ENCODE data around the gene GCNT1. TPM values are rescaled to one million over a fixed set of nuclear protein-coding genes. Genes with fewer than 3 reads are reported as not detected.

Gene GCNT1
- total RNA-seq, 2 donors from 2014 or later: 3.1 to 3.8 TPM

- no peaks in the 10 kb centered on the region for H3K4me1 ChIP-seq (replicated peaks)
- WGBS: 81% methylated on average over 3 of the region's 3 CpGs
- intact Hi-C loops (cut with DNase I): no loop called here
- no peaks in the 10 kb centered on the region for H3K9me3 ChIP-seq
- no peak overlapping the region for H3K4me3 ChIP-seq
- no peak for DNase-seq (ENCODE audit: low spot score)
- TF ChIP-seq POLR2AphosphoS5 (IDR thresholded peaks at IDR 0.05): no peak
- H3K27me3 ChIP-seq (replicated peaks; ENCODE audit: insufficient read depth): no peaks in the 10 kb centered on the region
- H3K27ac ChIP-seq: no peak overlapping the region
- no peaks in the 10 kb centered on the region for H3K36me3 ChIP-seq
Measured at GRCh38 chr9:76525196-76525595, 66.2 kb downstream of the GCNT1 start.

- H3K4me1 ChIP-seq (replicated peaks): no peaks in the 10 kb centered on the region
- 74% methylated on average over 1 of the region's 1 CpG for WGBS
- H3K9me3 ChIP-seq: no peaks in the 10 kb centered on the region
- intact Hi-C loops (cut with DNase I): no loop called here
- no peak for DNase-seq (ENCODE audit: low spot score)
- H3K27ac ChIP-seq: no peak overlapping the region
- no peak for TF ChIP-seq POLR2AphosphoS5 (IDR thresholded peaks at IDR 0.05)
- no peak for TF ChIP-seq POLR2A (IDR thresholded peaks at IDR 0.05)
- TF ChIP-seq CTCF (IDR thresholded peaks at IDR 0.05): no peak
- no peak overlapping the region for H3K4me3 ChIP-seq
- H3K36me3 ChIP-seq: no peaks in the 10 kb centered on the region
- no peaks in the 10 kb centered on the region for H3K27me3 ChIP-seq (replicated peaks; ENCODE audit: insufficient read depth)
Measured at GRCh38 chr9:76526026-76526425, 67.0 kb downstream of the GCNT1 start.

GRCh38 chr9:76528056-76528455 is 69.1 kb downstream of the GCNT1 start:
- Histone ChIP-seq H3K4me1 (replicated peaks) (no peaks in the 10 kb centered on the region), H3K9me3 (no peaks in the 10 kb centered on the region), H3K36me3 (no peaks in the 10 kb centered on the region), H3K27ac (no peak overlapping the region), H3K4me3 (no peak overlapping the region), H3K27me3 (replicated peaks; ENCODE audit: insufficient read depth) (no peaks in the 10 kb centered on the region)
- WGBS: 74% methylated on average over 7 of the region's 7 CpGs
- TF ChIP-seq POLR2AphosphoS5 (IDR thresholded peaks at IDR 0.05) (no peak), CTCF (IDR thresholded peaks at IDR 0.05) (no peak), POLR2A (IDR thresholded peaks at IDR 0.05) (no peak)
- intact Hi-C loops (cut with DNase I): no loop called here
- no peak for DNase-seq (ENCODE audit: low spot score)

- no peak for TF ChIP-seq POLR2AphosphoS5 (IDR thresholded peaks at IDR 0.05)
- no peak for TF ChIP-seq CTCF (IDR thresholded peaks at IDR 0.05)
- no peak for TF ChIP-seq POLR2A (IDR thresholded peaks at IDR 0.05)
- intact Hi-C loops (cut with DNase I): no loop called here
Measured at GRCh38 chr9:76528642-76529190, 69.7 kb downstream of the GCNT1 start.

GRCh38 chr9:76529653-76530052 is 70.7 kb downstream of the GCNT1 start:
- TF ChIP-seq POLR2A (IDR thresholded peaks at IDR 0.05) (no peak), CTCF (IDR thresholded peaks at IDR 0.05) (no peak), POLR2AphosphoS5 (IDR thresholded peaks at IDR 0.05) (no peak)
- no peak overlapping the region for H3K27ac ChIP-seq
- H3K36me3 ChIP-seq: no peaks in the 10 kb centered on the region
- intact Hi-C loops (cut with DNase I): no loop called here
- DNase-seq (ENCODE audit: low spot score): no peak
- no peaks in the 10 kb centered on the region for H3K4me1 ChIP-seq (replicated peaks)
- WGBS: 92% methylated on average over 5 of the region's 5 CpGs
- H3K27me3 ChIP-seq (replicated peaks; ENCODE audit: insufficient read depth): no peaks in the 10 kb centered on the region
- H3K9me3 ChIP-seq: no peaks in the 10 kb centered on the region
- no peak overlapping the region for H3K4me3 ChIP-seq

More at GRCh38 chr9:76528642-76529190, 69.7 kb downstream of the GCNT1 start:
- no peaks in the 10 kb centered on the region for H3K27me3 ChIP-seq (replicated peaks; ENCODE audit: insufficient read depth)
- H3K4me1 ChIP-seq (replicated peaks): no peaks in the 10 kb centered on the region
- DNase-seq (ENCODE audit: low spot score): no peak
- WGBS: 94% methylated on average over 20 of the region's 20 CpGs
- no peak overlapping the region for H3K4me3 ChIP-seq
- no peak overlapping the region for H3K27ac ChIP-seq
- H3K36me3 ChIP-seq: no peaks in the 10 kb centered on the region
- H3K9me3 ChIP-seq: no peaks in the 10 kb centered on the region

Measured in prostate gland (tissue), 2 donors.